Activated CD8-positive, alpha-beta memory T cell treated with anti-CD3 and anti-CD28 coated beads for 36 hours (primary cell): Measurements from ENCODE around the gene ADAMTS2. TPM values are rescaled to one million over a fixed set of nuclear protein-coding genes. Genes with fewer than 3 reads are reported as not detected.

Experiments
- CTCF ChIA-PET: fragments of 350-600 bp; sonication (Branson Sonifier 250); formaldehyde crosslinking; loops from one replicate; lab custom pipeline; 2021; ENCODE audit warnings: antibody characterized with exemption; lab: Charles Lee
- POLR2A ChIA-PET: fragments of 350-600 bp; sonication (Branson Sonifier 250); formaldehyde crosslinking; loops from one replicate; lab custom pipeline; 2021; ENCODE audit warnings: antibody characterized with exemption; lab: Charles Lee
- total RNA-seq, 2 experiments: library from RNA; stranded (reverse); gene quantifications; one replicate each; pipeline ENCODE4 v1.2.3, GENCODE V29; 2021

The ADAMTS2 gene
- total RNA-seq, 2 experiments from 2014 or later = not detected

GRCh38 chr5:179246227-179246626 is 99.0 kb downstream of the ADAMTS2 start:
- CTCF ChIA-PET = interaction anchor here (1.0 kb wide), 1 partner anchor 79 kb away, joined by 3 read pairs; no protein-coding TSS in a partner anchor

GRCh38 chr5:179245031-179245430 is 100.2 kb downstream of the ADAMTS2 start:
- CTCF ChIA-PET = no interaction called here
- POLR2A ChIA-PET = no interaction called here

More at GRCh38 chr5:179246227-179246626, 99.0 kb downstream of the ADAMTS2 start:
- POLR2A ChIA-PET = no interaction called here

- ChIA-PET POLR2A (no interaction called here), CTCF (no interaction called here)
Observed at GRCh38 chr5:179244044-179244443, 101.2 kb downstream of the ADAMTS2 start.

- ChIA-PET POLR2A (no interaction called here), CTCF (no interaction called here)
Observed at GRCh38 chr5:179243333-179243732, 101.9 kb downstream of the ADAMTS2 start.

- POLR2A ChIA-PET = no interaction called here
- CTCF ChIA-PET = no interaction called here
Observed at GRCh38 chr5:179242676-179243075, 102.6 kb downstream of the ADAMTS2 start.

- CTCF ChIA-PET = no interaction called here
Observed at GRCh38 chr5:179241764-179242370, 103.4 kb downstream of the ADAMTS2 start.

GRCh38 chr5:179241175-179241574 is 104.1 kb downstream of the ADAMTS2 start:
- ChIA-PET CTCF (no interaction called here), POLR2A (no interaction called here)

More at GRCh38 chr5:179241764-179242370, 103.4 kb downstream of the ADAMTS2 start:
- POLR2A ChIA-PET = no interaction called here

GRCh38 chr5:179240561-179240960 is 104.7 kb downstream of the ADAMTS2 start:
- POLR2A ChIA-PET = no interaction called here
- CTCF ChIA-PET = no interaction called here

GRCh38 chr5:179239256-179240135 is 105.8 kb downstream of the ADAMTS2 start:
- ChIA-PET POLR2A (no interaction called here), CTCF (no interaction called here)

- CTCF ChIA-PET = no interaction called here
- POLR2A ChIA-PET = no interaction called here
Observed at GRCh38 chr5:179238628-179238970, 106.7 kb downstream of the ADAMTS2 start.

GRCh38 chr5:179237770-179238627 is 107.3 kb downstream of the ADAMTS2 start:
- POLR2A ChIA-PET = no interaction called here
- CTCF ChIA-PET = no interaction called here

- ChIA-PET POLR2A (no interaction called here), CTCF (no interaction called here)
Observed at GRCh38 chr5:179235416-179236400, 109.6 kb downstream of the ADAMTS2 start.

GRCh38 chr5:179234563-179235135 is 110.6 kb downstream of the ADAMTS2 start:
- ChIA-PET POLR2A (no interaction called here), CTCF (no interaction called here)

- ChIA-PET CTCF (no interaction called here), POLR2A (no interaction called here)
Observed at GRCh38 chr5:179233909-179234562, 111.2 kb downstream of the ADAMTS2 start.

GRCh38 chr5:179232091-179232735 is 113.0 kb downstream of the ADAMTS2 start:
- POLR2A ChIA-PET = no interaction called here
- CTCF ChIA-PET = no interaction called here

- ChIA-PET CTCF (no interaction called here), POLR2A (no interaction called here)
Observed at GRCh38 chr5:179231309-179231708, 114.0 kb downstream of the ADAMTS2 start.

- ChIA-PET CTCF (no interaction called here), POLR2A (no interaction called here)
Observed at GRCh38 chr5:179230061-179230461, 115.2 kb downstream of the ADAMTS2 start.
